ENCODE data around the gene GABBR1.

GRCh38 chr6:29679962-29680361 lies 47.0 kb upstream of the GABBR1 start:
- TF ChIP-seq CTCF (conservative IDR thresholded peaks at IDR 0.05) = no peak
- TF ChIP-seq EZH2 (IDR thresholded peaks at IDR 0.05; ENCODE audit: low read depth) = no peak
